Measurements from ENCODE around the gene VSX2. TPM values are rescaled to one million over a fixed set of nuclear protein-coding genes. Genes with fewer than 3 reads are reported as not detected.

VSX2 gene
- total RNA-seq, 1 experiment from 2014 or later, result not detected

DNA sequence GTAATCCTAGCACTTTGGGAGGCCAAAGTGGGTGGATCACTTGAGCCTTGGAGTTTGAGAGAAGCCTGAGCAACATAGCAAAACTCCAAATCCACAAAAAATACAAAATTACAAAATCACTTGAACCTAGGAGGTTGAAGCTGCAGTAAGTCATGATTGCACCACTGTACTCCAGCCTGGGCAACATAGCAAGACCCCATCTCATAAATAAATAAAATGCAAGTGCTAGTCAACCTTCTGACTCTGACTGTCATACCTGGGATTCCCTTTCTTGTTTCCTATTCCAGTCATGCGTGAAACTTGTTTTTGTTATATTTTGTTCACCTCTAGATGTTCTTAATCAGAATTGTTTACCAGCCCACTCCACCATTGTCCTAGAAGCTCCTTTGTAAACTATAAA, 32.1 kb downstream of the VSX2 start:
- Histone ChIP-seq H4K20me1 (ENCODE audit: control insufficient read depth, insufficient read depth, insufficient read length) (no peaks in the 10 kb centered on the region), H2BK12ac (ENCODE audit: insufficient read length, low read depth, low read length) (no peak overlapping the region), H2AFZ (ENCODE audit: low read length) (no peak overlapping the region), H3K9ac (ENCODE audit: extremely low read depth, insufficient read length, low read length) (no peak overlapping the region), H2BK15ac (ENCODE audit: low read depth, low read length) (no peak overlapping the region), H2BK20ac (ENCODE audit: low read depth, low read length, poor library complexity, severe bottlenecking) (no peak overlapping the region), H3K56ac (ENCODE audit: insufficient read length, low read depth, low read length) (no peak overlapping the region), H3K14ac (ENCODE audit: insufficient read depth, low read length) (no peak overlapping the region), H3K4me2 (ENCODE audit: insufficient read depth, insufficient read length, low read length) (no peak overlapping the region), H2BK120ac (ENCODE audit: low read depth, low read length, poor library complexity, severe bottlenecking) (no peak overlapping the region), H4K8ac (replicated peaks; ENCODE audit: insufficient read length, low read depth, low read length) (no peak overlapping the region), H3K23ac (ENCODE audit: insufficient read length, low read depth, low read length) (no peak overlapping the region), H2AK5ac (ENCODE audit: insufficient read length, low read length) (no peak overlapping the region), H3K23me2 (ENCODE audit: insufficient read length, low read depth, low read length, poor library complexity, severe bottlenecking) (no peaks in the 10 kb centered on the region), H3K79me2 (ENCODE audit: insufficient read depth, low read length) (no peaks in the 10 kb centered on the region), H2BK5ac (ENCODE audit: insufficient read length, low read length) (no peak overlapping the region), H3K9me3 (ENCODE audit: control insufficient read depth, low read depth, low read length) (no peaks in the 10 kb centered on the region), H3T11ph (ENCODE audit: low read length) (no peak overlapping the region), H4K5ac (ENCODE audit: insufficient read length, low read depth, low read length) (no peak overlapping the region), H3K27ac (ENCODE audit: insufficient read length, low read depth, low read length) (no peak overlapping the region), H3K79me1 (ENCODE audit: insufficient read depth, low read depth, low read length, poor library complexity, severe bottlenecking) (no peaks in the 10 kb centered on the region), H3K4me1 (ENCODE audit: insufficient read depth, low read length) (no peaks in the 10 kb centered on the region), H4K91ac (ENCODE audit: insufficient read length, low read depth, low read length) (no peak overlapping the region), H3K27me3 (ENCODE audit: insufficient read depth, low read length) (no peaks in the 10 kb centered on the region), H3K4ac (ENCODE audit: low read depth, low read length) (no peak overlapping the region), H3K18ac (ENCODE audit: insufficient read length, low read depth, low read length) (no peak overlapping the region)
- peaks cover 6 to 9% of the 10 kb centered on the region in 2 experiments for H3K4me1 Mint-ChIP-seq
- peaks cover 1% of the 10 kb centered on the region; the same call in 1 of the 2 replicates for H3K27me3 Mint-ChIP-seq (ENCODE audit: low read depth)
- no peak overlapping the region for H3K4me3 Mint-ChIP-seq
- TF ChIP-seq CTCF (conservative IDR thresholded peaks at IDR 0.05), result no peak
- no peak overlapping the region for H3K27ac Mint-ChIP-seq
- H3K9me3 Mint-ChIP-seq, result no peaks in the 10 kb centered on the region; a peak in 1 of 5 replicates
- no peak for DNase-seq
- no CpG with 5 or more reads among the region's 1 CpG for WGBS (ENCODE audit: extremely low coverage, insufficient read length, low lambda C conversion rate)
- no peaks in the 10 kb centered on the region; a peak in 1 of 7 replicates for H3K36me3 Mint-ChIP-seq (ENCODE audit: insufficient read depth in 1 of 3, low read depth in 3 of 3)

Data from H9 (cell line).